Smooth muscle cell of bladder (primary cell): ENCODE measurements around the gene RPL10. TPM values are rescaled to one million over a fixed set of nuclear protein-coding genes. Genes with fewer than 3 reads are reported as not detected.

ENCODE experiments used
- total RNA-seq: library from RNA; depleted of rRNA; stranded (reverse); fragments of >200 nt; gene quantifications from 2 replicates; pipeline ENCODE4 v1.2.3, GENCODE V29; 2014

Gene RPL10
- total RNA-seq = 2,454 and 2,688 TPM in 2 replicates

GRCh38 chrX:154397888-154398667, at the start of gene RPL10:
RPL10 (plus strand) TSS chrX:154398377; CDS start chrX:154398520, 143 bp downstream.

DNA sequence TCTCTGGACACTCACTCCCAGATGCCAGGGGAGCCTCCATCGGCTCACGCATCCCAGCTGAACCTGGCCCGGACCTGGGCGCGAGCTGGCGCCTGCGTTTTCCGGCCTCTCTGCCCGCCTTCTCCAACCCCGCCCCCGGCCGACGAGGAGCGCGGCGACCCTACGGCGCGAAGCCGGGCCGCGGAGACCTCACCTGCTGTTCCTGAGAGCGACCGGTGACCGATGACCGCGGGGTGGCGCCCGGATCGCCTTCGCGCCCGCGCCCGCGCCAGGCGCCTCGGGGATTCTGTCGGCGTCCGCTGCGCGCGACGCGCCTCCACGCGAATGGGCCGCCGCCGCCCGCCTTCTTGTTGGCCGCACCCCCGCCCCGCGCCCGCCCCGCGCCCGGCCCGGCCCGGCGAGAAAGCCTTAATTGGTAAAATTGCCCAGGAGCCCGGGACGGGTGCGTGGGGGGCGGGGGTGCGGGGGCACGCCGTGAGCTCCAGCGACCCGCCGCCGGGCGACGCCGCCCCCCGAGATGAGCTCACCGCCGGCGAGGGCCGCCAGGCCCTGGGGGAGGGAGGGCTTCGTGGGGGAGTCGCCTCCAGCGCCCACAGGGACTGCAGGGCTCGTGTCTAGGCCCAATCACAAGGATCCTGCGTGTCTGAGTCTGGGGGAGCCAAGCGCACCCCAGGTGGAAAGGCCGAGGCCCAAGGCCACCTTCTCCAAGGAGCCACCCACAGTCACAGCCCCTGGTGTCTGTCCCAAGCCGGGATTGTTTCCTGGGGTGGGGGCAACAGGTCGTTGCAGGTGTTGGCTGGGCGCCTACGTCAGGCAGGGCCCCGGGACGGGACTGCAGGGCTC, 23.6 kb upstream of the RPL10 start, which contains the start of gene FLNA:
TSS of gene FLNA (minus strand) at position 322 of the 843 bp plus-strand sequence. CDS start 3,389 bp downstream, outside the sequence.

DNA sequence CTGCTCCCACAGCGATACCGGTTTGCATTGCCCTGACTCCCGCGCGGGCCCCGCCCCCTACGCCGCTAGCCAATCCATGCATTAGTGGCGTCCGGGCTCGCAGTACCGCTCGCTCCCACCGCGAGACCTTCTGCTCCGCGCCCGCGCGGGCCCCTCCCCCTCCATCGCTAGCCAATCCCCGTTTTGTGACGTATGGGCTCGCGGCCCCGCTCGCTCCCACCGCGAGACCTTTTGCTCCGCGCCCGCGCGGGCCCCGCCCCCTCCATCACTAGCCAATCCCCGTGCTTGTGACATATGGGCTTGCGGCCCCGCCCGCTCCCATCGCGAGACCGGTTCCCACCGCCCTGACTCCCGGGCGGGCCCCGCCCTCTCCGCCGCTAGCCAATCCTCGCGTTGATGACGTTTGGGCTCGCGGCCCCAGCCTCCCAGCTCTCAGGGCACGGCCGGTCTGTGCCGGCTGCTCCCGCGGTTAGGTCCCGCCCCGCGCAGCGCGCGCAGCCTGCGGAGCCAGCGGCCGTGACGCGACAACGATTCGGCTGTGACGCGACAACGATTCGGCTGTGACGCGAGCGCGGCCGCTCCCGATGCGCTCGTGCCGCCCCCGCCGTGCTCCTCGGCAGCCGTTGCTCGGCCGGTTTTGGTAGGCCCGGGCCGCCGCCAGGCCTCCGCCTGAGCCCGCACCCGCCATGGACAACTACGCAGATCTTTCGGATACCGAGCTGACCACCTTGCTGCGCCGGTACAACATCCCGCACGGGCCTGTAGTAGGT, 19.2 kb upstream of the RPL10 start, which contains the start of gene EMD:
TSS of gene EMD (plus strand) at position 497 of the 770 bp plus-strand sequence. CDS start at position 687, 190 bp downstream.

GRCh38 chrX:154409222-154409871, 11.2 kb downstream of the RPL10 start, which contains the start of gene DNASE1L1:
DNASE1L1 (minus strand) TSS chrX:154409254; CDS start chrX:154405568, 3,686 bp downstream.

DNA sequence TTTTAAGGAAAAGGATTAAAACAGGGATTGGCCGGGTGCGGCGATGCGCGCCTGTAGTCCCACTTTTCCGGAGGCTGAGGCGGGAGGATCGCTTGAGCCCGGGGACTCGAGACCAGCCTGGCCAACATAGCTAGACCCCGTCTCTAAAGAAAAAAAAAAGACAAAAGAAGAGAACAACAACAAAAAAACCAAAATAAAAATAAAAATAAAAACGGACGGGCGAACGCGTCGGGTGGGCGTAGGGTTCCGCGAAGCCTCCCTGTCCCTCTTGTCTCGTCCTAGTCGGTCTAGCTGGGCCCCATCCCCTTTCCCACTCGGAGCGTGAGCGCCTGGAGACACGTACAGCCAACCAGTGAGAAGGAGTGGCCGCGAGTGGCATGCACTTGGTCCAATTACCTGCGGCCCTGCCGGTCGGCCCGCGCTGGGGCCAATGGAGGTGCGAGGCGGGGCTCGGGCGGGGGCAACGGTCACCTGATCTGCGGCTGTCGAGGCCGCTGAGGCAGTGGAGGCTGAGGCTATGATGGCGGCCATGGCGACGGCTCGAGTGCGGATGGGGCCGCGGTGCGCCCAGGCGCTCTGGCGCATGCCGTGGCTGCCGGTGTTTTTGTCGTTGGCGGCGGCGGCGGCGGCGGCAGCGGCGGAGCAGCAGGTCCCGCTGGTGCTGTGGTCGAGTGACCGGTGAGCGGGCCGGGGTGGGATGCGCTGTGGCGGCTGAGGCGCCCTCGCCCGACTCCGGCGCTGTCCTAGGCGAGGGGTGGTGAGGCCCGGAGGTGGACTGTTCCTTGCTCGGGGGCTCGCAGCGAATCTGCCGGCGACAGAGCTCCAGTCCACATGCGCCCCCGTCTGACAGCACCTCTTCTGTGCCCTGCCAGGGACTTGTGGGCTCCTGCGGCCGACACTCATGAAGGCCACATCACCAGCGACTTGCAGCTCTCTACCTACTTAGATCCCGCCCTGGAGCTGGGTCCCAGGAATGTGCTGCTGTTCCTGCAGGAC, 30.3 kb downstream of the RPL10 start, which contains the start of gene ATP6AP1:
TSS of gene ATP6AP1 (plus strand) at position 502 of the 996 bp plus-strand sequence. CDS start at position 518, 16 bp downstream.

DNA sequence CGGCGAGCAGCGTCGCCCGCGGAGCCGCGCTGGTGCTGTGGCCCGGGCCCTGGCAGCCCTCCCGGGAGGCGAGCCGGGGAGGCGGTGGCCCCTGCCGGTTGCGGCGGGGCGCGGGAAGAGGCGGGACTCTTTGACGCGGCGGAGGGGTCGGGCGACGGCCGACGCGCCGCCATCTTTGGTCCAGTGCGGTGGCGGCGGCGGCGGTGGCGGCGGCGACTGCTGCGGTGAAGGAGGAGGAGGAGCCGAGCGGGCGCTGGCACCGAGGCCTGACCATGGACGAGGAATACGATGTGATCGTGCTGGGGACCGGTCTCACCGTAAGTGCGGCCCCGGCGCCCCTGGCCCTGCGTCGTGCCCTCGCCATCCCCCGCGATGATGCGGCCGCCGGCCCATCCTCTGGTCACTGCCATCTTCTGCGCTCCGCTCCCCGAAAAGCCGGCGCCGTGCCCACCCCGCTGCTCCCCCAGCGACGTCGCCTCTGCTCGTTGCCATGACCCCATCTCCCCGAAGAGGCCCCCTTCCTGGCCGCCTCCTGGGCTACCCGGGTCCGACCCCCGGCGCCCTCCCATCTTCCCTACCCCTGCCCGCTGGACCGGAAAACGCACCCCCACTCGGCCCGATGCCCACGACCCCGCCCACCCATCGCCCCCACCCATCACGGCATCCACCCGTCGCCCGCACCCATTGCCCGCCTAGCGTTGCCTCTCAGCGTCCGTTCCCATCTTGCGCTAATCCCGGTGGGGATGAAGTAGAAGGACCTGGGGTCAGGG, 39.0 kb downstream of the RPL10 start, which contains the start of gene GDI1:
TSS of gene GDI1 (plus strand) at position 172 of the 770 bp plus-strand sequence. CDS start at position 273, 101 bp downstream.

DNA sequence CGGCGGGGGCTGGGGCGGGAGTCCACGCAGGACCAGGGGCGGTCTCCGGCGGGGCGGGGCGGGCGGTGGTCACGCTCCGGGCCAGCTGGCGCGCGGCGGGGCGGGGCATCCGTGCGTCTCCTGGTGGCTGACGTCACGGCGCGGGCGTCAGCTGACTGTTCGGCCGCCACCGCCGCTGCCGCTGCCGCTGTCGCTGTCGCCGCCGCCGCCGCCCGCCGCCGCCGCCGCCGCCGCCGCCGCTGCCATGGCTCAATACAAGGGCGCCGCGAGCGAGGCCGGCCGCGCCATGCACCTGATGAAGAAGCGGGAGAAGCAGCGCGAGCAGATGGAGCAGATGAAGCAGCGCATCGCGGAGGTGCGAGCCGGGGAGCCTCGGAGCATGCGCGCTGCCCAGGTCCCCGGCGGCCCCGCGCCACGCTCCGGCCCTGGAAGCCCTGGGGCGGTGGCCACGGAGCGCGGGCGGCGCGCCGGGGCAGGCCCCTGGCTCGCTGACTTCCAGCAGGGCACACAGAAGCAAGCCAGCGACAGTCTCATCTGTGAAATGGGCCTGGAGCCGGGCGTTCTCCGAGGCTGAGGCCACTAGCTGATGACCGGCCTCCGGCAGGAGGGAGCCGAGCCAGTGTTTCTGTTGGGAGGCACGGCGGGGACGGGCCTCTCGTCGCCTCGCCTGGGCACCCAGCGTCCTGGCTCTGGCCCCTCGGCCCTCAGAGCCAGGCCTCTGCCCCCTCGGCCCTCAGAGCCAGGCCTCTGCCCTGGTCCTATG, 46.0 kb downstream of the RPL10 start, which contains the start of gene FAM50A:
TSS of gene FAM50A (plus strand) at position 150 of the 763 bp plus-strand sequence. CDS start at position 245, 95 bp downstream.

Other genes with a start within 250 kb of the RPL10 start
- not detected in 2 replicates for gene OPN1MW, start 215.8 kb upstream of the RPL10 start, total RNA-seq
- not detected in 2 replicates for gene OPN1MW2, start 178.6 kb upstream of the RPL10 start, total RNA-seq
- not detected in 2 replicates for gene OPN1MW3, start 140.8 kb upstream of the RPL10 start, total RNA-seq
- gene TEX28, start 103.3 kb upstream of the RPL10 start, total RNA-seq = not detected in 2 replicates
- not detected in 2 replicates for gene TKTL1, start 102.6 kb upstream of the RPL10 start, total RNA-seq
- 1,760 and 2,009 TPM in 2 replicates for gene FLNA, start 23.7 kb upstream of the RPL10 start, total RNA-seq
- gene EMD, start 19.1 kb upstream of the RPL10 start, total RNA-seq = 20.9 and 21.5 TPM in 2 replicates
- 65.9 and 68.6 TPM in 2 replicates for gene DNASE1L1, start 10.9 kb downstream of the RPL10 start, total RNA-seq
- 10.8 and 14.1 TPM in 2 replicates for gene TAFAZZIN, start 13.2 kb downstream of the RPL10 start, total RNA-seq
- 46.6 and 57.0 TPM in 2 replicates for gene ATP6AP1, start 30.3 kb downstream of the RPL10 start, total RNA-seq
- gene GDI1, start 38.8 kb downstream of the RPL10 start, total RNA-seq = 58.6 and 81.1 TPM in 2 replicates
- gene FAM50A, start 45.8 kb downstream of the RPL10 start, total RNA-seq = 101 and 107 TPM in 2 replicates
- 6.7 and 17.0 TPM in 2 replicates for gene PLXNA3, start 59.9 kb downstream of the RPL10 start, total RNA-seq
- gene LAGE3, start 80.9 kb downstream of the RPL10 start, total RNA-seq = 13.7 and 18.5 TPM in 2 replicates
- 30.3 and 39.9 TPM in 2 replicates for gene UBL4A, start 88.2 kb downstream of the RPL10 start, total RNA-seq
- gene SLC10A3, start 92.3 kb downstream of the RPL10 start, total RNA-seq = 11.8 and 22.7 TPM in 2 replicates
- 32.1 and 41.6 TPM in 2 replicates for gene FAM3A, start 117.9 kb downstream of the RPL10 start, total RNA-seq
- gene G6PD, start 148.5 kb downstream of the RPL10 start, total RNA-seq = 90.3 and 91.0 TPM in 2 replicates
- gene IKBKG, start 149.2 kb downstream of the RPL10 start, total RNA-seq = 13.4 and 13.7 TPM in 2 replicates
- 0.18 TPM in 1 of 2 replicates, not detected in the other for gene CTAG1A, start 186.8 kb downstream of the RPL10 start, total RNA-seq
- not detected in 2 replicates for gene CTAG1B, start 220.9 kb downstream of the RPL10 start, total RNA-seq